ENCODE data around the gene DPF3.

DNA sequence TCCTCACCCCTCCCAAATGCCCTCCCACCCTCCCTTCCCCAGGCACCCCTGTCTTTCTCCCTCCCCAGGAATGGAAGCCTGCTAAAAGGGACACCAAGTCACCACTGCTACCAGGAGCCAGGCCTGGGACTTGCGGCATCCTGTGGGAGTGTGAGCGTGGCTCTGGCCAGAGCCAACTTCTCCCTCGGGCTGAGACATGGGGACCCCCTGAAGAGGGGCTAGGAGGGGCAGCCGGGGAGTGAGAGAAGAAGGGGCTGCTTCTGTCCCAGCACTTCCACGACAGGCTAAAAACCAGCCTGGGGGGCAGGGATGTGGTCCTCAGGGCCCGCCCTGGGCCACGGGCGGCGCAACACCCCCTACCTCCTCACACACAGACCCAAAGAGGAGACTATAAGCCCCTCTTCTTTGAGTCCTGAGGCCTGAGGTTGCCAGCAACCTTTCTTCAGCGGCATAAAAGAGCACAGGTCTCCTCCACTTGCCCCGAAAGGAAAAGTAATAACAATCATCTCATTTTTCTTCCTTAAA, 278.9 kb downstream of the DPF3 start:
- TF ChIP-seq, protein P1, sequence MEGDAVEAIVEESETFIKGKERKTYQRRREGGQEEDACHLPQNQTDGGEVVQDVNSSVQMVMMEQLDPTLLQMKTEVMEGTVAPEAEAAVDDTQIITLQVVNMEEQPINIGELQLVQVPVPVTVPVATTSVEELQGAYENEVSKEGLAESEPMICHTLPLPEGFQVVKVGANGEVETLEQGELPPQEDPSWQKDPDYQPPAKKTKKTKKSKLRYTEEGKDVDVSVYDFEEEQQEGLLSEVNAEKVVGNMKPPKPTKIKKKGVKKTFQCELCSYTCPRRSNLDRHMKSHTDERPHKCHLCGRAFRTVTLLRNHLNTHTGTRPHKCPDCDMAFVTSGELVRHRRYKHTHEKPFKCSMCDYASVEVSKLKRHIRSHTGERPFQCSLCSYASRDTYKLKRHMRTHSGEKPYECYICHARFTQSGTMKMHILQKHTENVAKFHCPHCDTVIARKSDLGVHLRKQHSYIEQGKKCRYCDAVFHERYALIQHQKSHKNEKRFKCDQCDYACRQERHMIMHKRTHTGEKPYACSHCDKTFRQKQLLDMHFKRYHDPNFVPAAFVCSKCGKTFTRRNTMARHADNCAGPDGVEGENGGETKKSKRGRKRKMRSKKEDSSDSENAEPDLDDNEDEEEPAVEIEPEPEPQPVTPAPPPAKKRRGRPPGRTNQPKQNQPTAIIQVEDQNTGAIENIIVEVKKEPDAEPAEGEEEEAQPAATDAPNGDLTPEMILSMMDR (IDR thresholded peaks at IDR 0.05): no peak
- TF ChIP-seq CREB1 (CRISPR knock-in tag; IDR thresholded peaks at IDR 0.05) (no peak), FOXJ3 (CRISPR knock-in tag; IDR thresholded peaks at IDR 0.05; ENCODE audit: borderline replicate concordance) (no peak)
- TF ChIP-seq, protein P2, sequence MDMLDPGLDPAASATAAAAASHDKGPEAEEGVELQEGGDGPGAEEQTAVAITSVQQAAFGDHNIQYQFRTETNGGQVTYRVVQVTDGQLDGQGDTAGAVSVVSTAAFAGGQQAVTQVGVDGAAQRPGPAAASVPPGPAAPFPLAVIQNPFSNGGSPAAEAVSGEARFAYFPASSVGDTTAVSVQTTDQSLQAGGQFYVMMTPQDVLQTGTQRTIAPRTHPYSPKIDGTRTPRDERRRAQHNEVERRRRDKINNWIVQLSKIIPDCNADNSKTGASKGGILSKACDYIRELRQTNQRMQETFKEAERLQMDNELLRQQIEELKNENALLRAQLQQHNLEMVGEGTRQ (CRISPR knock-in tag; IDR thresholded peaks at IDR 0.05): no peak
